H1 (cell line): Measurements from ENCODE around the gene CEP83. TPM values are rescaled to one million over a fixed set of nuclear protein-coding genes. Genes with fewer than 3 reads are reported as not detected.

Source experiments
- CTCF ChIA-PET: fragments of 300-600 bp; sonication (Branson Sonifier 250); formaldehyde crosslinking; loops from one replicate; lab custom pipeline; 2021; ENCODE audit not compliant: partially characterized antibody; lab: Charles Lee
- POLR2A ChIA-PET: fragments of 300-600 bp; sonication (Branson Sonifier 250); formaldehyde crosslinking; loops from one replicate; lab custom pipeline; 2021; ENCODE audit warnings: inconsistent platforms; ENCODE audit not compliant: partially characterized antibody; lab: Charles Lee
- DNase-seq, 2 experiments: peaks; one replicate each; pipeline versions ENCODE4 v3.0.0 to v3.0.0-alpha.2; 2010 to 2022; ENCODE audit warnings: low spot score in 2 of 2, low read depth in 1 of 2, mixed read lengths in 1 of 2
- FAIRE-seq: peaks from 2 replicates; lab custom pipeline; 2011; peaks lifted over from hg19 to GRCh38; lab: Jason Lieb, UNC
- H2AFZ ChIP-seq: 2 replicates; pipeline ENCODE4 v1.8.1; 2012; ENCODE audit warnings: low read length, inconsistent platforms
- H2AK5ac ChIP-seq: 2 replicates; pipeline ENCODE4 v1.6.1; 2013; ENCODE audit warnings: low read depth, low read length
- H2BK120ac ChIP-seq: replicated peaks from 2 replicates; pipeline ENCODE3; 2013; ENCODE audit warnings: low read depth, low read length, inconsistent platforms
- H2BK12ac ChIP-seq: 2 replicates; pipeline ENCODE4 v1.6.1; 2013; ENCODE audit warnings: low read depth, low read length
- H2BK15ac ChIP-seq: 2 replicates; pipeline ENCODE4 v1.6.1; 2013; ENCODE audit warnings: low read length
- H2BK20ac ChIP-seq: 2 replicates; pipeline ENCODE4 v1.6.1; 2013; ENCODE audit warnings: low read length
- H2BK5ac ChIP-seq: 2 replicates; pipeline ENCODE4 v1.6.1; 2013; ENCODE audit warnings: low read depth, low read length
- H3K14ac ChIP-seq: 2 replicates; pipeline ENCODE4 v1.6.1; 2013; ENCODE audit warnings: inconsistent platforms; ENCODE audit not compliant: insufficient read length
- H3K18ac ChIP-seq: 2 replicates; pipeline ENCODE4 v1.6.1; 2013; ENCODE audit warnings: low read length; ENCODE audit errors: extremely low read depth
- H3K23ac ChIP-seq: 2 replicates; pipeline ENCODE4 v1.6.1; 2013; ENCODE audit warnings: inconsistent platforms; ENCODE audit not compliant: insufficient read length
- H3K23me2 ChIP-seq: 2 replicates; pipeline ENCODE4 v1.6.1; 2013; ENCODE audit warnings: low read depth, low read length
- H3K27ac ChIP-seq: 2 replicates; pipeline ENCODE4 v1.6.1; 2011; ENCODE audit warnings: low read depth, low read length, inconsistent platforms
- H3K27me3 ChIP-seq, 4 experiments: replicated peaks in 1 of 4; 1 replicate in 1 of 4; 2 replicates in 3 of 4; pipeline versions ENCODE4 v1.6.1 to v1.8.1; 2011 to 2013; ENCODE audit warnings: low read length in 3 of 4, mild to moderate bottlenecking in 3 of 4, inconsistent platforms in 2 of 4, mixed read lengths in 2 of 4, moderate library complexity in 1 of 4; ENCODE audit not compliant: control insufficient read depth in 3 of 4, insufficient read depth in 3 of 4; ENCODE audit errors: extremely low read depth in 1 of 4
- H3K36me3 ChIP-seq, 4 experiments: 2 replicates each; pipeline versions ENCODE4 v1.6.1 to v1.8.1; 2011 to 2013; ENCODE audit warnings: mild to moderate bottlenecking in 4 of 4, low read length in 3 of 4, moderate library complexity in 2 of 4, control low read depth in 1 of 4, inconsistent platforms in 1 of 4; ENCODE audit not compliant: insufficient read depth in 4 of 4, control insufficient read depth in 2 of 4
- H3K4ac ChIP-seq: replicated peaks from 2 replicates; pipeline ENCODE3; 2013; ENCODE audit warnings: low read length, low read depth, mixed read lengths, inconsistent platforms; ENCODE audit not compliant: insufficient read length
- H3K4me1 ChIP-seq, 4 experiments: replicated peaks in 1 of 4; 1 replicate in 1 of 4; 2 replicates in 3 of 4; pipeline versions ENCODE4 v1.6.1 to v1.8.1; 2011 to 2013; ENCODE audit warnings: low read length in 3 of 4, inconsistent platforms in 2 of 4, mixed read lengths in 1 of 4; ENCODE audit not compliant: insufficient read depth in 4 of 4, control insufficient read depth in 3 of 4
- H3K4me2 ChIP-seq, 2 experiments: 2 replicates each; pipeline versions ENCODE4 v1.6.1 to v1.8.1; 2011 to 2013; ENCODE audit warnings: low read depth in 2 of 2, low read length in 2 of 2, control low read depth in 1 of 2, inconsistent platforms in 1 of 2, mild to moderate bottlenecking in 1 of 2; ENCODE audit not compliant: insufficient read depth in 1 of 2
- H3K4me3 ChIP-seq, 4 experiments: fragments of 200-600, 300-600 bp in 1 of 4; sonication (generic), shearing (Covaris generic), sonication (Bioruptor Twin) in 1 of 4; 2 replicates each; pipeline versions ENCODE4 v1.5.1 to v1.8.1; 2011 to 2016; ENCODE audit warnings: low read length in 4 of 4, low read depth in 3 of 4, control low read depth in 2 of 4, inconsistent platforms in 2 of 4, mild to moderate bottlenecking in 2 of 4, mixed read lengths in 1 of 4, moderate library complexity in 1 of 4; ENCODE audit not compliant: insufficient read depth in 2 of 4; ENCODE audit errors: extremely low read depth in 1 of 4
- H3K56ac ChIP-seq: replicated peaks from 2 replicates; pipeline ENCODE3; 2013; ENCODE audit warnings: low read depth, mild to moderate bottlenecking, mixed read lengths, low read length, inconsistent platforms; ENCODE audit not compliant: insufficient read length
- H3K79me1 ChIP-seq: 2 replicates; pipeline ENCODE4 v1.6.1; 2013; ENCODE audit warnings: low read depth, low read length, control low read depth
- H3K79me2 ChIP-seq, 2 experiments: 2 replicates each; pipeline versions ENCODE4 v1.6.1 to v1.8.1; 2012 to 2013; ENCODE audit warnings: low read length in 2 of 2, mild to moderate bottlenecking in 2 of 2, inconsistent platforms in 1 of 2; ENCODE audit not compliant: insufficient read depth in 2 of 2, control insufficient read depth in 1 of 2
- H3K9ac ChIP-seq, 4 experiments: replicated peaks in 1 of 4; 1 replicate in 1 of 4; 2 replicates in 3 of 4; pipeline versions ENCODE4 v1.6.1 to v1.8.1; 2011 to 2013; ENCODE audit warnings: low read depth in 3 of 4, low read length in 3 of 4, control low read depth in 2 of 4, mild to moderate bottlenecking in 2 of 4, moderate library complexity in 2 of 4, inconsistent platforms in 1 of 4; ENCODE audit errors: extremely low read depth in 1 of 4
- H3K9me3 ChIP-seq, 2 experiments: 2 replicates each; pipeline versions ENCODE4 v1.6.1 to v1.8.1; 2012 to 2013; ENCODE audit warnings: mild to moderate bottlenecking in 2 of 2, moderate library complexity in 2 of 2, control low read depth in 1 of 2, inconsistent platforms in 1 of 2, low read depth in 1 of 2, low read length in 1 of 2, mixed read lengths in 1 of 2; ENCODE audit not compliant: insufficient read depth in 2 of 2
- H4K20me1 ChIP-seq, 2 experiments: replicated peaks in 1 of 2; 2 replicates each; pipeline versions ENCODE3 to v1.8.1; 2011 to 2013; ENCODE audit warnings: inconsistent platforms in 2 of 2, low read length in 2 of 2, mild to moderate bottlenecking in 1 of 2; ENCODE audit not compliant: insufficient read depth in 2 of 2, control insufficient read depth in 1 of 2
- H4K5ac ChIP-seq: 2 replicates; pipeline ENCODE4 v1.6.1; 2013; ENCODE audit warnings: low read length, low read depth, mixed read lengths, inconsistent platforms; ENCODE audit not compliant: insufficient read length
- H4K8ac ChIP-seq: 2 replicates; pipeline ENCODE4 v1.8.0; 2013; ENCODE audit warnings: mild to moderate bottlenecking, moderate library complexity, low read length, inconsistent platforms; ENCODE audit not compliant: insufficient read depth; ENCODE audit errors: extremely low read depth
- H4K91ac ChIP-seq: replicated peaks from 2 replicates; pipeline ENCODE3; 2013; ENCODE audit warnings: low read length, mixed read lengths, inconsistent platforms; ENCODE audit not compliant: insufficient read length
- CTCF ChIP-seq, 3 experiments: IDR thresholded peaks; 1 replicate in 2 of 3; 2 replicates in 1 of 3; pipeline versions ENCODE4 v1.5.1 to v1.6.1; 2011; ENCODE audit warnings: low read length in 3 of 3, mild to moderate bottlenecking in 3 of 3, inconsistent platforms in 2 of 3, low read depth in 1 of 3, moderate library complexity in 1 of 3; ENCODE audit not compliant: insufficient read depth in 1 of 3; ENCODE audit errors: control extremely low read depth in 1 of 3
- POU5F1 ChIP-seq: IDR thresholded peaks from 2 replicates; pipeline ENCODE4 v1.6.1; 2011; ENCODE audit warnings: low read depth, mild to moderate bottlenecking, low read length, moderate library complexity
- WGBS, 2 experiments: shearing (Covaris generic) in 1 of 2; methylation state at CpG; one replicate each; pipeline versions ENCODE4 v1.1.6 to v1.1.7; 2013 to 2015; ENCODE audit warnings: low lambda C conversion rate in 2 of 2, mixed read lengths in 2 of 2, inconsistent platforms in 1 of 2, low coverage in 1 of 2, missing lambda C conversion rate in 1 of 2; ENCODE audit not compliant: insufficient replicate concordance in 2 of 2, insufficient coverage in 1 of 2, insufficient read length in 1 of 2; ENCODE audit errors: extremely low coverage in 1 of 2, missing lambda C conversion rate in 1 of 2; 5-methylcytosine and 5-hydroxymethylcytosine counted together
- polyA plus RNA-seq, 7 experiments: library from polyadenylated mRNA; depleted of rRNA in 3 of 7; stranded (reverse) in 5 of 7; unstranded in 2 of 7; fragments of >200 nt in 5 of 7; fragments of 200-250 nt in 2 of 7; gene quantifications; 1 replicate in 5 of 7; 2 replicates in 1 of 7; 4 replicates in 1 of 7; pipeline versions ENCODE4 v1.2.1 to v1.2.3, GENCODE V29; 2011 to 2013; ENCODE audit warnings: missing spikeins in 2 of 7, mixed read lengths in 2 of 7
- total RNA-seq: library from RNA; stranded (reverse); fragmentation: NEBNext Ultra II Directional; extraction: Animal tissue kit (Norgen Biotek cat#: 25700); gene quantifications from 2 replicates; pipeline ENCODE4 v1.2.1, GENCODE V29; 2021

CEP83 gene
- total and polyA plus RNA-seq, 2 of the 8 experiments (the other 6 are each of a cell fraction or from before 2014, with no cell fraction given) = 6.0 to 25.8 TPM

GRCh38 chr12:94265539-94265938 lies 194.1 kb downstream of the CEP83 start:
- peaks cover 19 to 35% (median 26%) of the 10 kb centered on the region in 4 experiments for H3K4me1 ChIP-seq
- no peak for TF ChIP-seq POU5F1
- TF ChIP-seq CTCF (IDR thresholded peaks at IDR 0.05; ENCODE audit: control extremely low read depth in 1 of 3, insufficient read depth in 1 of 3, low read depth in 1 of 3, low read length in 3 of 3) = no peak

More at GRCh38 chr12:94265539-94265938, 194.1 kb downstream of the CEP83 start:
- no peak overlapping the region for H2BK120ac ChIP-seq
- peaks cover 0 to 3% (median 2%) of the 10 kb centered on the region in 4 experiments; a peak in 2 of 7 replicates for H3K27me3 ChIP-seq
- H4K8ac ChIP-seq = no peak overlapping the region
- no peak overlapping the region for H3K14ac ChIP-seq
- no peak overlapping the region for H3K27ac ChIP-seq
- no peak overlapping the region; the same call in 1 of the 2 replicates for H3K18ac ChIP-seq
- no peak overlapping the region; the same call in 1 of the 2 replicates for H2BK5ac ChIP-seq
- no peak overlapping the region for H4K91ac ChIP-seq
- H2BK20ac ChIP-seq = no peak overlapping the region
- H3K23me2 ChIP-seq = no peaks in the 10 kb centered on the region; the same call in 1 of the 2 replicates
- WGBS, 2 experiments = 85% methylated on average over 7 of the region's 7 CpGs; no CpG with 5 or more reads in 1 of the 2 experiments
- no peak overlapping the region for H2AK5ac ChIP-seq
- no peaks in the 10 kb centered on the region for H3K9me3 ChIP-seq
- no peak overlapping the region for H3K4ac ChIP-seq
- H3K56ac ChIP-seq = no peak overlapping the region
- H3K4me2 ChIP-seq = no peak overlapping the region
- ChIA-PET CTCF (interaction anchor here (0.6 to 1.2 kb wide), 3 partner anchors 9 to 276 kb away, joined by 3 read pairs; no protein-coding TSS in a partner anchor), POLR2A (interaction anchor here (1.3 to 1.5 kb wide), 2 partner anchors 10 to 39 kb away, joined by 4 to 5 read pairs; no protein-coding TSS in a partner anchor)
- H4K5ac ChIP-seq = no peak overlapping the region
- no peaks in the 10 kb centered on the region for H4K20me1 ChIP-seq
- no peaks in the 10 kb centered on the region for H3K36me3 ChIP-seq
- no peak for DNase-seq
- H2AFZ ChIP-seq = no peak overlapping the region
- H2BK15ac ChIP-seq = no peak overlapping the region
- FAIRE-seq = no peak
- H3K23ac ChIP-seq = no peak overlapping the region
- H3K79me1 ChIP-seq = no peaks in the 10 kb centered on the region
- no peaks in the 10 kb centered on the region for H3K79me2 ChIP-seq
- no peak overlapping the region for H3K9ac ChIP-seq
- H3K4me3 ChIP-seq = no peak overlapping the region
- no peak overlapping the region for H2BK12ac ChIP-seq
